H1 (cell line): ENCODE results near the gene GREB1.

Experiments used
- JUN ChIP-seq: IDR thresholded peaks from 2 replicates; pipeline ENCODE4 v1.6.1; 2011; ENCODE audit warnings: low read depth, mild to moderate bottlenecking, improper control_type of control experiment, low read length
- SP2 ChIP-seq: IDR thresholded peaks from 2 replicates; pipeline ENCODE4 v1.6.1; 2012; ENCODE audit warnings: mild to moderate bottlenecking, low read length, inconsistent platforms
- TF ChIP-seq, protein P1 (sequence below), 3 experiments: IDR thresholded peaks; 1 replicate in 2 of 3; 2 replicates in 1 of 3; pipeline versions ENCODE4 v1.5.1 to v1.6.1; 2011; ENCODE audit warnings: low read length in 3 of 3, mild to moderate bottlenecking in 3 of 3, inconsistent platforms in 2 of 3, low read depth in 1 of 3, moderate library complexity in 1 of 3; ENCODE audit not compliant: insufficient read depth in 1 of 3; ENCODE audit errors: control extremely low read depth in 1 of 3

DNA sequence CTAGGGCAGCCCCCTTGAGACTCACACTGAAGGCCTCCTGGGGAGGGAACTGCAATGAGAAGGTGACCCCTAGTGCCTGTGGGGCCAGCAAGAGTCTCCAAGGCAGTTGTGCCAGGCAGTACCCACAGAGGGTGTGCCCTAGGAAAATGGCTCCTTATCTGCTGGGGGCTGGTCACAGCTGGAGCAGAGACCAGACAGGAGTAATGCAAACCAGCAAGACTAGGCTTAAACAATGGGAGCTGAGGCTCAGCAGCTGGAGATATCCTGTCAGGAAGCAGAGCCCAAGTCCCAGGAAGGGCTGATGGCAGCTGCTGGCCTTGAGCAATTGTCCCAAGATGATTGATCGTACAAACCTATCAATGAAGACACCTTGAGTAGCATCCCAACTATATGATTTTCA is 41.1 kb upstream of the GREB1 start:
- TF ChIP-seq, protein P1, sequence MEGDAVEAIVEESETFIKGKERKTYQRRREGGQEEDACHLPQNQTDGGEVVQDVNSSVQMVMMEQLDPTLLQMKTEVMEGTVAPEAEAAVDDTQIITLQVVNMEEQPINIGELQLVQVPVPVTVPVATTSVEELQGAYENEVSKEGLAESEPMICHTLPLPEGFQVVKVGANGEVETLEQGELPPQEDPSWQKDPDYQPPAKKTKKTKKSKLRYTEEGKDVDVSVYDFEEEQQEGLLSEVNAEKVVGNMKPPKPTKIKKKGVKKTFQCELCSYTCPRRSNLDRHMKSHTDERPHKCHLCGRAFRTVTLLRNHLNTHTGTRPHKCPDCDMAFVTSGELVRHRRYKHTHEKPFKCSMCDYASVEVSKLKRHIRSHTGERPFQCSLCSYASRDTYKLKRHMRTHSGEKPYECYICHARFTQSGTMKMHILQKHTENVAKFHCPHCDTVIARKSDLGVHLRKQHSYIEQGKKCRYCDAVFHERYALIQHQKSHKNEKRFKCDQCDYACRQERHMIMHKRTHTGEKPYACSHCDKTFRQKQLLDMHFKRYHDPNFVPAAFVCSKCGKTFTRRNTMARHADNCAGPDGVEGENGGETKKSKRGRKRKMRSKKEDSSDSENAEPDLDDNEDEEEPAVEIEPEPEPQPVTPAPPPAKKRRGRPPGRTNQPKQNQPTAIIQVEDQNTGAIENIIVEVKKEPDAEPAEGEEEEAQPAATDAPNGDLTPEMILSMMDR (IDR thresholded peaks at IDR 0.05; ENCODE audit: control extremely low read depth in 1 of 3, insufficient read depth in 1 of 3, low read depth in 1 of 3, low read length in 3 of 3), result no peak
- TF ChIP-seq JUN (no peak), SP2 (no peak)
